OCI-LY3 (cell line): ENCODE data around the gene TOP2A.

Experiments used
- H2AFZ ChIP-seq: fragments of 200-600, 300-600 bp; shearing (Covaris generic); 2 replicates; pipeline ENCODE4 v1.6.0; 2014; ENCODE audit warnings: antibody characterized with exemption, low read depth, low read length
- H3K27ac ChIP-seq: fragments of 200-600, 300-600 bp; sonication (generic); 2 replicates; pipeline ENCODE4 v1.5.1; 2014; ENCODE audit warnings: mild to moderate bottlenecking, low read length, moderate library complexity, mixed read lengths
- H3K27me3 ChIP-seq: fragments of 200-600, 300-600 bp; sonication (generic); 2 replicates; pipeline ENCODE4 v1.6.1; 2014; ENCODE audit warnings: low read depth, low read length, mixed read lengths
- H3K36me3 ChIP-seq: fragments of 200-600, 300-600 bp; sonication (generic); replicated peaks from 2 replicates; pipeline ENCODE3; 2014; ENCODE audit warnings: low read depth, low read length, mixed read lengths
- H3K4me1 ChIP-seq: fragments of 300-600, 200-600 bp; sonication (generic); 2 replicates; pipeline ENCODE4 v1.6.1; 2014; ENCODE audit warnings: low read length, mixed read lengths
- H3K4me2 ChIP-seq: fragments of 200-600, 300-600 bp; sonication (generic); 2 replicates; pipeline ENCODE4 v1.6.1; 2014; ENCODE audit warnings: low read length, mixed read lengths
- H3K4me3 ChIP-seq: fragments of 300-600, 200-600 bp; sonication (generic); 2 replicates; pipeline ENCODE4 v1.5.1; 2014; ENCODE audit warnings: antibody characterized with exemption, mild to moderate bottlenecking, low read length, moderate library complexity
- H3K79me2 ChIP-seq: fragments of 300-600, 200-600 bp; shearing (Covaris generic); 2 replicates; pipeline ENCODE4 v1.6.1; 2014; ENCODE audit warnings: mild to moderate bottlenecking, low read length, mixed read lengths
- H3K9ac ChIP-seq: fragments of 300-600, 200-600 bp; shearing (Covaris generic); 2 replicates; pipeline ENCODE4 v1.6.0; 2014; ENCODE audit warnings: mild to moderate bottlenecking, low read length, moderate library complexity
- H3K9me3 ChIP-seq: fragments of 200-600, 300-600 bp; shearing (Covaris generic); 2 replicates; pipeline ENCODE4 v1.6.1; 2014; ENCODE audit warnings: low read length, mixed read lengths; ENCODE audit not compliant: insufficient read depth
- H4K20me1 ChIP-seq: fragments of 200-600, 300-600 bp; sonication (generic); 2 replicates; pipeline ENCODE4 v1.6.1; 2016; ENCODE audit warnings: low read length, mixed read lengths; ENCODE audit not compliant: insufficient read depth
- CTCF ChIP-seq: fragments of 200-600, 300-600 bp; sonication (generic); IDR thresholded peaks from 2 replicates; pipeline ENCODE4 v1.5.1; 2014; ENCODE audit warnings: antibody characterized with exemption, low read length, low read depth
- EZH2phosphoT487 ChIP-seq: fragments of 200-600 bp; shearing (Covaris generic); IDR thresholded peaks from 2 replicates; pipeline ENCODE4 v1.6.1; 2018; ENCODE audit warnings: antibody characterized with exemption, mixed run types, low read depth

Gene TOP2A

GRCh38 chr17:40433551-40434415 lies 16.1 kb upstream of the TOP2A start:
- Histone ChIP-seq H3K36me3 (no peaks in the 10 kb centered on the region), H3K4me1 (peaks cover 5% of the 10 kb centered on the region; the same call in 1 of the 2 replicates), H3K4me2 (no peak overlapping the region), H4K20me1 (no peaks in the 10 kb centered on the region), H3K27ac (no peak overlapping the region), H3K27me3 (no peaks in the 10 kb centered on the region), H3K4me3 (no peak overlapping the region), H3K9ac (no peak overlapping the region), H3K9me3 (no peaks in the 10 kb centered on the region), H2AFZ (no peak overlapping the region; the same call in 1 of the 2 replicates), H3K79me2 (no peaks in the 10 kb centered on the region)
- TF ChIP-seq EZH2phosphoT487 (no peak), CTCF (peak; percentile 35; the same call in 1 of the 2 replicates)

GRCh38 chr17:40432864-40433528 lies 15.3 kb upstream of the TOP2A start:
- H3K79me2 ChIP-seq: no peaks in the 10 kb centered on the region
- no peaks in the 10 kb centered on the region for H3K9me3 ChIP-seq
- H3K27ac ChIP-seq: no peak overlapping the region
- no peak overlapping the region for H3K4me2 ChIP-seq
- peaks cover 5% of the 10 kb centered on the region; the same call in 1 of the 2 replicates for H3K4me1 ChIP-seq
- no peaks in the 10 kb centered on the region for H3K27me3 ChIP-seq
- H3K9ac ChIP-seq: no peak overlapping the region
- no peaks in the 10 kb centered on the region for H4K20me1 ChIP-seq
- H2AFZ ChIP-seq: no peak overlapping the region
- H3K36me3 ChIP-seq: no peaks in the 10 kb centered on the region
- TF ChIP-seq CTCF (no peak), EZH2phosphoT487 (no peak)
- H3K4me3 ChIP-seq: no peak overlapping the region

DNA sequence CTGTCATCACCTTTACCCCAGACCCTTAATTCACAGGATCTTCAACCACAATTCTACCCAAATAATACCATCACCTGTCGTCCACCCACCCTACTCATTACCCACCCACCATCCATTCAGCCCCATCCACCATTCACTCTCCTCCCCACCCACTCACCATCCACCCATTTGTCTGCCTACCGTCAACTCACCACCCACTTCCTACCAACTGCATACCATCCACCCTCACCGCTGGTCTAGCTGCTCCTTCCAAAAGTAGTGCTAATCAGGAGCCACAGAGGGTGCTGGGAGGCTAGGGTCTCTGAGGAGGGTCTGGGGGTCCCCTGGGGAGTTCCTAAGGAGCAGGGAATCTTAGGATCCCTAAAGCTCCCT lies 13.5 kb upstream of the TOP2A start:
- H3K9ac ChIP-seq: no peak overlapping the region
- H3K27ac ChIP-seq: no peak overlapping the region
- no peaks in the 10 kb centered on the region for H3K9me3 ChIP-seq
- TF ChIP-seq EZH2phosphoT487: no peak
- no peak for TF ChIP-seq CTCF
- no peaks in the 10 kb centered on the region for H3K79me2 ChIP-seq
- H4K20me1 ChIP-seq: no peaks in the 10 kb centered on the region
- H3K4me1 ChIP-seq: no peaks in the 10 kb centered on the region
- no peak overlapping the region for H3K4me2 ChIP-seq
- no peaks in the 10 kb centered on the region for H3K27me3 ChIP-seq
- no peaks in the 10 kb centered on the region for H3K36me3 ChIP-seq
- no peak overlapping the region for H3K4me3 ChIP-seq
- no peak overlapping the region for H2AFZ ChIP-seq

DNA sequence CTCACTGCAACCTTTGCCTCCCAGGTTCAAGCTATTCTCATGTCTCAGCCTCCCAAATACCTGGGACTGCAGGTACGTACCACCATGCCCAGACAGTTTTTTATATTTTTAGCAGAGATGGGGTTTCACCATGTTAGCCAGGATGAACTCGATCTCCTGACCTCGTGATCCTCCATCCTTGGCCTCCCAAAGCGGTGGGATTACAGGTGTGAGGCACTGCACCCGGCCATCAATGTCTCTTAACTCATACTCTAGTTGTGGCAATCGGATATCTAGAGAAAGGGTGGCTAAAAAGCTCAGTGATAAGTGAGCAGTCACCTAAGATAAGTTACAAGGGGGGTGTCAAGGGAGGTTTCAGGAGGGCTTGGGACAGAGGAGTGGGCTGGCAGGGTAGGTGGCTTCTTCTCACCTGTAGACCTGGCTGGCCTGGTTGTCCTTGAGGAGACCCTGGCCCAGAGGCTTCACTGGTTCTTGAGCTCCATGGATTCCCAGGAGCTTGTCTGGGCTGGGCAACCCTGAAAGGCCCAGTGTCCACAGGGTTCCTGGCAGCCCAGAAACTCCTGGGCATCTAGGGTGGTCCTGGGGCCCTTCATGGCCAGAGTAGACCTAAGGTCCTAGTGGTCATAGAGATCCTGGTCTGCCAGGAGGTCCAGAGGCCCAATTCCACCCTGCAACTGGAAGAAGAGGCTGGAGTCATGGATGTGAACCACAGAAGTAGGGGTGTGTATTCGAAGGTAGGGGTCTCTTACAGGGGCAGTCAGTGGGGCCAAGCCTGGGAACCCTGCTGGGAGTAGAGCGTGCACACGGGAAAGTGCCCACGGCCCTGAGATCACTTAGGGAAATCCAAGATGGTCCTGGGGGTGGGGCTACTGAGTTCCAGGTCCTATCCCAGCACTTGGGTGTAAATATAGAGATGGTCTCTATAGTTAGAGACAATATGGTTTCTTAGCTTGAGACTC lies 12.9 kb upstream of the TOP2A start:
- Histone ChIP-seq H2AFZ (no peak overlapping the region), H3K27ac (no peak overlapping the region), H3K9me3 (no peaks in the 10 kb centered on the region), H3K9ac (no peak overlapping the region), H3K4me1 (no peaks in the 10 kb centered on the region), H4K20me1 (no peaks in the 10 kb centered on the region), H3K4me3 (no peak overlapping the region), H3K27me3 (no peaks in the 10 kb centered on the region), H3K36me3 (no peaks in the 10 kb centered on the region), H3K4me2 (no peak overlapping the region), H3K79me2 (no peaks in the 10 kb centered on the region)
- TF ChIP-seq CTCF: no peak
- TF ChIP-seq EZH2phosphoT487: no peak
